SK-N-SH (cell line): ENCODE data around the gene DSC3. TPM values are rescaled to one million over a fixed set of nuclear protein-coding genes. Genes with fewer than 3 reads are reported as not detected.

Experiments used
- CTCF ChIA-PET: fragments of 300-600, 350-600 bp; formaldehyde crosslinking; extraction: SDS; loops from one replicate; lab custom pipeline; 2021; lab: Yijun Ruan, JAX
- POLR2A ChIA-PET: fragments of 350-600 bp; sonication (Branson Sonifier 250); formaldehyde crosslinking; extraction: SDS; loops from one replicate; lab custom pipeline; 2020; ENCODE audit warnings: antibody characterized with exemption, inconsistent platforms; lab: Yijun Ruan, JAX
- DNase-seq: peaks from one replicate; pipeline ENCODE4 v3.0.0; 2012
- H2AFZ ChIP-seq: fragments of 200-600 bp; sonication (generic); 2 replicates; pipeline ENCODE4 v1.8.1; 2016; ENCODE audit warnings: antibody characterized with exemption, mild to moderate bottlenecking, low read depth
- H3F3A ChIP-seq: fragments of 200-600 bp; sonication (generic); replicated peaks from 2 replicates; pipeline ENCODE3; 2016; ENCODE audit warnings: antibody characterized with exemption, mild to moderate bottlenecking; ENCODE audit not compliant: insufficient read depth
- H3K27ac ChIP-seq, 2 experiments: fragments of 200-500 bp in 1 of 2; fragments of 200-600 bp in 1 of 2; sonication (Bioruptor generic) in 1 of 2; sonication (generic), shearing (Covaris generic) in 1 of 2; 2 replicates each; pipeline versions ENCODE4 v1.5.1 to v1.6.1; 2014 to 2016; ENCODE audit warnings: low read depth in 2 of 2, inconsistent platforms in 1 of 2, low read length in 1 of 2, mild to moderate bottlenecking in 1 of 2, mixed read lengths in 1 of 2
- H3K27me3 ChIP-seq: fragments of 200-600 bp; sonication (generic), shearing (Covaris generic); 2 replicates; pipeline ENCODE4 v1.6.1; 2016; ENCODE audit warnings: mixed run types; ENCODE audit not compliant: insufficient read depth
- H3K36me3 ChIP-seq, 2 experiments: fragments of 200-500 bp in 1 of 2; fragments of 200-600 bp in 1 of 2; sonication (Bioruptor generic) in 1 of 2; sonication (generic) in 1 of 2; replicated peaks in 1 of 2; 2 replicates each; pipeline versions ENCODE3 to v1.5.1; 2014 to 2016; ENCODE audit warnings: low read length in 1 of 2, mild to moderate bottlenecking in 1 of 2; ENCODE audit not compliant: insufficient read depth in 2 of 2, control insufficient read depth in 1 of 2
- H3K4me1 ChIP-seq, 2 experiments: fragments of 200-500 bp in 1 of 2; fragments of 200-600 bp in 1 of 2; sonication (Bioruptor generic) in 1 of 2; sonication (generic), shearing (Covaris generic) in 1 of 2; 2 replicates each; pipeline versions ENCODE4 v1.5.1 to v1.6.1; 2014 to 2016; ENCODE audit warnings: low read depth in 1 of 2, low read length in 1 of 2, mixed run types in 1 of 2; ENCODE audit not compliant: insufficient read depth in 2 of 2, control insufficient read depth in 1 of 2
- H3K4me2 ChIP-seq: fragments of 200-600 bp; sonication (generic), shearing (Covaris generic); 2 replicates; pipeline ENCODE4 v1.6.1; 2017; ENCODE audit warnings: mixed run types
- H3K4me3 ChIP-seq, 2 experiments: fragments of 200-500 bp in 1 of 2; fragments of 200-600 bp in 1 of 2; sonication (Bioruptor generic) in 1 of 2; sonication (generic), shearing (Covaris generic) in 1 of 2; 2 replicates each; pipeline versions ENCODE4 v1.5.1 to v1.8.1; 2014 to 2016; ENCODE audit warnings: low read depth in 2 of 2, inconsistent platforms in 1 of 2, low read length in 1 of 2, mild to moderate bottlenecking in 1 of 2, mixed read lengths in 1 of 2, moderate library complexity in 1 of 2
- H3K79me2 ChIP-seq: fragments of 200-600 bp; sonication (generic); 2 replicates; pipeline ENCODE4 v1.8.1; 2017; ENCODE audit warnings: mild to moderate bottlenecking; ENCODE audit not compliant: insufficient read depth
- H3K9ac ChIP-seq: fragments of 200-600 bp; sonication (generic); 2 replicates; pipeline ENCODE4 v1.6.1; 2017; ENCODE audit warnings: mixed run types
- H3K9me2 ChIP-seq: fragments of 200-600 bp; sonication (generic); 2 replicates; pipeline ENCODE4 v1.6.1; 2017; ENCODE audit warnings: mixed run types
- H3K9me3 ChIP-seq: fragments of 200-600 bp; sonication (generic); 2 replicates; pipeline ENCODE4 v1.6.1; 2017; ENCODE audit warnings: mixed run types, mild to moderate bottlenecking, moderate library complexity
- H4K20me1 ChIP-seq: fragments of 200-600 bp; sonication (generic); 2 replicates; pipeline ENCODE4 v1.6.1; 2017; ENCODE audit warnings: mild to moderate bottlenecking, mixed run types; ENCODE audit not compliant: insufficient read depth
- CHD2 ChIP-seq: fragments of 150-350 bp; IDR thresholded peaks from 2 replicates; pipeline ENCODE4 v1.6.1; 2018; ENCODE audit warnings: low read length; ENCODE audit not compliant: partially characterized antibody
- ELF1 ChIP-seq: IDR thresholded peaks from 2 replicates; pipeline ENCODE4 v1.4.0; 2012
- EP300 ChIP-seq, 2 experiments: IDR thresholded peaks; 2 replicates each; pipeline versions ENCODE4 v1.4.0 to v1.6.1; 2012; ENCODE audit warnings: borderline replicate concordance in 1 of 2, low read depth in 1 of 2, low read length in 1 of 2
- FOXJ3 ChIP-seq: sonication (generic); formaldehyde crosslinking; IDR thresholded peaks from 2 replicates; pipeline ENCODE4 v1.5.1; 2020; ENCODE audit warnings: mild to moderate bottlenecking, missing genetic modification reagents
- FOXM1 ChIP-seq: IDR thresholded peaks from 2 replicates; pipeline ENCODE4 v1.4.0; 2012; ENCODE audit warnings: low read depth, mild to moderate bottlenecking
- GATA2 ChIP-seq: sonication (generic); formaldehyde crosslinking; IDR thresholded peaks from 2 replicates; pipeline ENCODE4 v1.5.0; 2020; ENCODE audit warnings: mild to moderate bottlenecking, missing genetic modification reagents
- JUND ChIP-seq: IDR thresholded peaks from 2 replicates; pipeline ENCODE4 v1.4.0; 2012
- MEF2A ChIP-seq: IDR thresholded peaks from 2 replicates; pipeline ENCODE4 v1.4.0; 2012; ENCODE audit warnings: low read depth, borderline replicate concordance
- NFIC ChIP-seq: IDR thresholded peaks from 2 replicates; pipeline ENCODE4 v1.4.0; 2012; ENCODE audit warnings: borderline replicate concordance
- NRF1 ChIP-seq: IDR thresholded peaks from 2 replicates; pipeline ENCODE4 v1.6.1; 2012; ENCODE audit warnings: low read depth, mild to moderate bottlenecking, low read length
- PBX3 ChIP-seq: IDR thresholded peaks from 2 replicates; pipeline ENCODE4; 2012
- POLR2AphosphoS5 ChIP-seq: IDR thresholded peaks from 2 replicates; pipeline ENCODE4 v1.6.1; 2012; ENCODE audit warnings: low read depth, low read length
- RAD21 ChIP-seq: IDR thresholded peaks from 2 replicates; pipeline ENCODE4 v1.6.1; 2012; ENCODE audit warnings: mild to moderate bottlenecking, low read length
- RCOR1 ChIP-seq: fragments of 150-350 bp; IDR thresholded peaks from 2 replicates; pipeline ENCODE4 v1.6.1; 2017; ENCODE audit warnings: antibody characterized with exemption, low read length
- RFX5 ChIP-seq: IDR thresholded peaks from 2 replicates; pipeline ENCODE4 v1.6.1; 2012; ENCODE audit warnings: mild to moderate bottlenecking, improper control_type of control experiment, low read length
- SIN3A ChIP-seq: IDR thresholded peaks from 2 replicates; pipeline ENCODE4 v1.6.1; 2012; ENCODE audit warnings: low read depth, mild to moderate bottlenecking, low read length, moderate library complexity, borderline replicate concordance
- TAF1 ChIP-seq: IDR thresholded peaks from 2 replicates; pipeline ENCODE4 v1.6.1; 2012; ENCODE audit warnings: low read depth, mild to moderate bottlenecking, low read length, moderate library complexity, borderline replicate concordance
- TEAD4 ChIP-seq: IDR thresholded peaks from 2 replicates; pipeline ENCODE4 v1.4.0; 2012; ENCODE audit warnings: mild to moderate bottlenecking, borderline replicate concordance; ENCODE audit not compliant: insufficient read depth
- USF1 ChIP-seq: IDR thresholded peaks from 2 replicates; pipeline ENCODE4 v1.4.0; 2012; ENCODE audit warnings: low read depth, borderline replicate concordance
- YY1 ChIP-seq: IDR thresholded peaks from 2 replicates; pipeline ENCODE4 v1.4.0; 2012; ENCODE audit warnings: low read depth, mild to moderate bottlenecking
- WGBS: methylation state at CpG from one replicate; pipeline ENCODE4 v1.1.6; 2017; ENCODE audit warnings: low lambda C conversion rate; 5-methylcytosine and 5-hydroxymethylcytosine counted together
- polyA plus RNA-seq, 3 experiments: library from polyadenylated mRNA; depleted of rRNA; stranded (reverse); fragments of >200 nt; gene quantifications; 2 replicates each; pipeline ENCODE4 v1.2.3, GENCODE V29; 2012

Gene DSC3
- polyA plus RNA-seq, 1 of the 3 experiments (the other 2 are of a cell fraction) = not detected

GRCh38 chr18:31058897-31059296 lies 16.4 kb upstream of the DSC3 start:
- CTCF ChIA-PET = no interaction called here

GRCh38 chr18:31057917-31058316 lies 15.4 kb upstream of the DSC3 start:
- Histone ChIP-seq H2AFZ (no peak overlapping the region), H3K79me2 (no peaks in the 10 kb centered on the region), H3K4me2 (no peak overlapping the region), H3K27ac (no peak overlapping the region), H3K36me3 (no peaks in the 10 kb centered on the region), H3K9me2 (no peaks in the 10 kb centered on the region), H3K27me3 (no peaks in the 10 kb centered on the region), H3K4me1 (no peaks in the 10 kb centered on the region), H3K9ac (no peak overlapping the region), H3K4me3 (no peak overlapping the region), H3F3A (no peaks in the 10 kb centered on the region), H4K20me1 (no peaks in the 10 kb centered on the region), H3K9me3 (no peaks in the 10 kb centered on the region)
- no peak for DNase-seq
- WGBS = 5% methylated on average over 4 of the region's 4 CpGs
- ChIA-PET CTCF (no interaction called here), POLR2A (no interaction called here)
- no peak for TF ChIP-seq TEAD4

More at GRCh38 chr18:31058897-31059296, 16.4 kb upstream of the DSC3 start:
- H3K79me2 ChIP-seq = no peaks in the 10 kb centered on the region
- TF ChIP-seq NRF1 (no peak), FOXJ3 (CRISPR knock-in tag) (no peak), NFIC (no peak), POLR2AphosphoS5 (no peak), RFX5 (no peak), EP300 (IDR thresholded peaks at IDR 0.05; ENCODE audit: borderline replicate concordance in 1 of 2, low read depth in 1 of 2, low read length in 1 of 2) (no peak), ELF1 (no peak), FOXM1 (no peak), JUND (no peak), MEF2A (no peak), SIN3A (no peak), PBX3 (no peak), TEAD4 (no peak), RAD21 (no peak), CHD2 (no peak), USF1 (no peak), RCOR1 (no peak), GATA2 (CRISPR knock-in tag) (no peak), TAF1 (no peak), YY1 (no peak)
- POLR2A ChIA-PET = no interaction called here
- no peak overlapping the region for H3K4me2 ChIP-seq
- H3F3A ChIP-seq = no peaks in the 10 kb centered on the region
- H2AFZ ChIP-seq = no peak overlapping the region
- H3K4me1 ChIP-seq = no peaks in the 10 kb centered on the region
- H3K9me3 ChIP-seq = no peaks in the 10 kb centered on the region
- no peak overlapping the region for H3K4me3 ChIP-seq
- WGBS = 25% methylated on average over 3 of the region's 3 CpGs
- no peaks in the 10 kb centered on the region for H3K9me2 ChIP-seq
- no peak for DNase-seq
- H3K9ac ChIP-seq = no peak overlapping the region
- H3K36me3 ChIP-seq = no peaks in the 10 kb centered on the region
- no peaks in the 10 kb centered on the region for H3K27me3 ChIP-seq
- H3K27ac ChIP-seq = no peak overlapping the region
- H4K20me1 ChIP-seq = no peaks in the 10 kb centered on the region
